ENCODE data around the gene VSX1.

- TF ChIP-seq CTCF (IDR thresholded peaks at IDR 0.05) (no peak), POLR2A (IDR thresholded peaks at IDR 0.05) (no peak)
Observed at GRCh38 chr20:25120920-25121319, 39.0 kb upstream of the VSX1 start.

All from prostate gland (tissue), 2 donors.